Astrocyte of the hippocampus (primary cell): ENCODE results near the gene ALG12.

Experiments
- DNase-seq: peaks from one replicate; pipeline ENCODE4 v3.0.0; 2011; ENCODE audit warnings: low read depth, low spot score

The ALG12 gene

GRCh38 chr22:49930596-49931412, 12.6 kb upstream of the ALG12 start:
- DNase-seq = peak; percentile 68

GRCh38 chr22:49929994-49930575, 11.8 kb upstream of the ALG12 start:
- DNase-seq = no peak

- DNase-seq = peak; percentile 73
These were observed 11.2 kb upstream of the ALG12 start for GRCh38 chr22:49929211-49929979.

- no peak for DNase-seq
These were observed 10.4 kb upstream of the ALG12 start for GRCh38 chr22:49928555-49929210.

- DNase-seq = no peak
These were observed 9.9 kb upstream of the ALG12 start for GRCh38 chr22:49928185-49928495.

- DNase-seq = no peak
These were observed 9.4 kb upstream of the ALG12 start for GRCh38 chr22:49927483-49928184.

GRCh38 chr22:49926916-49927315, 8.7 kb upstream of the ALG12 start:
- DNase-seq = no peak

- no peak for DNase-seq
These were observed 7.4 kb upstream of the ALG12 start for GRCh38 chr22:49925525-49926128.

GRCh38 chr22:49924113-49924833, 6.0 kb upstream of the ALG12 start:
- no peak for DNase-seq

- DNase-seq = no peak
These were observed 5.2 kb upstream of the ALG12 start for GRCh38 chr22:49923445-49923844.

- DNase-seq = no peak
These were observed 4.7 kb upstream of the ALG12 start for GRCh38 chr22:49922926-49923325.

GRCh38 chr22:49922484-49922883, 4.2 kb upstream of the ALG12 start:
- no peak for DNase-seq

GRCh38 chr22:49921508-49922278, 3.5 kb upstream of the ALG12 start:
- DNase-seq = no peak

- no peak for DNase-seq
These were observed 2.6 kb upstream of the ALG12 start for GRCh38 chr22:49920859-49921258.

- no peak for DNase-seq
These were observed 958 bp upstream of the ALG12 start for GRCh38 chr22:49918911-49919881.

GRCh38 chr22:49916831-49917230, 1.4 kb downstream of the ALG12 start:
- DNase-seq = no peak

- DNase-seq = no peak
These were observed 2.6 kb downstream of the ALG12 start for GRCh38 chr22:49915610-49916009.

GRCh38 chr22:49914256-49914655, 4.0 kb downstream of the ALG12 start:
- no peak for DNase-seq

- DNase-seq = no peak
These were observed 4.8 kb downstream of the ALG12 start for GRCh38 chr22:49913446-49913845.
